HAP-1 (cell line): ENCODE data around the gene SLC6A7.

ENCODE experiments used
- DNase-seq, 2 experiments: peaks; one replicate each; pipeline ENCODE4 v3.0.0-alpha.2; 2016 to 2020; ENCODE audit warnings: low spot score in 2 of 2
- H3K27me3 ChIP-seq: fragments of 250-450 bp; sonication (Bioruptor Pico); 2 replicates; pipeline ENCODE4 v1.5.1; 2020; ENCODE audit warnings: low read depth, mild to moderate bottlenecking, moderate library complexity
- H3K36me3 ChIP-seq: fragments of 250-450 bp; sonication (Bioruptor Pico); replicated peaks from 2 replicates; pipeline ENCODE4 v1.5.1; 2020; ENCODE audit warnings: mild to moderate bottlenecking
- H3K4me1 ChIP-seq: fragments of 250-450 bp; sonication (Bioruptor Pico); 2 replicates; pipeline ENCODE4 v1.5.1; 2020; ENCODE audit warnings: mild to moderate bottlenecking
- H3K4me3 ChIP-seq: fragments of 250-450 bp; sonication (Bioruptor Pico); 2 replicates; pipeline ENCODE4 v1.5.1; 2020; ENCODE audit warnings: mild to moderate bottlenecking, moderate library complexity
- H3K9me3 ChIP-seq: fragments of 250-450 bp; sonication (Bioruptor Pico); 2 replicates; pipeline ENCODE4 v1.5.1; 2020; ENCODE audit warnings: mild to moderate bottlenecking, moderate library complexity
- in situ Hi-C: fragments of 300-500 bp; cut with MboI; formaldehyde crosslinking; loops from 3 replicates; pipeline ENCODE4 v1.14.3; 2020; ENCODE audit warnings: low sequenced_read_pairs, inconsistent platforms, mixed read lengths

The SLC6A7 gene

DNA sequence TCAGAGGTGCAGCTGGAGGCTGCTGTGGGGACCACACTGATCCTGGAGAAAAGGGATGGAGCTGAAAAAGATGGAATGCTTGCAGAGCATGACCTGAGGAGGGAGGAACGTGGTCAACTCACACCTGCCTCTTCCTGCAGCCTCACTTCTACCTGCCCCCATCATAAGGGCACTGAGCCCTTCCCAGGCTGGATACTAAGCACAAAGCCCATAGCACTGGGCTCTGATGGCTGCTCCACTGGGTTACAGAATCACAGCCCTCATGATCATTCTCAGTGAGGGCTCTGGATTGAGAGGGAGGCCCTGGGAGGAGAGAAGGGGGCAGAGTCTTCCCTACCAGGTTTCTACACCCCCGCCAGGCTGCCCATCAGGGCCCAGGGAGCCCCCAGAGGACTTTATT is 5.9 kb upstream of the SLC6A7 start:
- no peaks in the 10 kb centered on the region for H3K36me3 ChIP-seq
- in situ Hi-C loops: no loop called here
- DNase-seq: no peak
- no peaks in the 10 kb centered on the region for H3K9me3 ChIP-seq
- H3K27me3 ChIP-seq: no peaks in the 10 kb centered on the region
- no peaks in the 10 kb centered on the region for H3K4me1 ChIP-seq
- no peak overlapping the region for H3K4me3 ChIP-seq

DNA sequence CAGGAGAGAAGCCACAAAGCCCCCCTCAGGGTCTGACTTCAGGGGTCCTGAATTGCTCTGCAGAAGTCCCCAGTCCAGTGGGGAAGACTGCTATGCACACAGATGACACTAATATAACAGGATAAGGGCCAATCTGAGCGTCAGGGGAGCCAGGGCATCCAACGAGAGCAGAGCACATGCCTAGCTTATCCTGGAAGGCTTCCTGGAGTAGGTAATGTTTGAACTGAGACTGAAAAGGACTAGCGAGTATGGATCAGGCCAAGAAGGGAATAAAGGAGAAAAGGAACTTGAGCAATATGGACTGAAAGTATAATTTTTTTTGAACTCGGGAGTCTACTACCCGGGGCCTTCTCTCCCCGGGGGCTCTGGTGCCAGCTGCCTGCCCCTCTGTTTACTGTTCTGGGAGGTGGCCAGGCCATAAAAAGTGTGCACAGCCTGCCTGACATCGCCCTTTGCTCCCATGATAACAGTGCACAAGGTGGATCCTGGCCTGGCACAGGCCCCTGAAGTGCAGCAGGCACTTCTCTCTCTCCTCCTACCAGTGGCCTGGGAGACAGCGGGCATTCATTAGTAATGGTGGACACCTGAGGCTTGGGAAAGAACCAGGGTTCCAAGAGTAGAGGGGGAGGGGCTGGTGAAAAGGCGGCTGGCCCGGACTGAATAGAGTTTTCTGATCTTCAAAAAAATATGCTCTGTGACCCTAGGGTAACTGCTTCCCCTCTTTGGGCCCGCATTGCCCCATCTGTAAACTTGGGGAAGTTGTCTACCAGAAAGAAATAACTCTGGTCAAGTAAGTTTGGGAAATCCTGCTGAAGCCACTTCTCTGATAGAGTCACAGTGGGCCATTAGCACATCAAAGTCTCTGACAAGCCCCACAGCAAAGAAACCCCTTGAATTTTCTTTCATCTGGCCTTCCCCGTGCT is 4.6 kb upstream of the SLC6A7 start:
- no peaks in the 10 kb centered on the region for H3K9me3 ChIP-seq

DNA sequence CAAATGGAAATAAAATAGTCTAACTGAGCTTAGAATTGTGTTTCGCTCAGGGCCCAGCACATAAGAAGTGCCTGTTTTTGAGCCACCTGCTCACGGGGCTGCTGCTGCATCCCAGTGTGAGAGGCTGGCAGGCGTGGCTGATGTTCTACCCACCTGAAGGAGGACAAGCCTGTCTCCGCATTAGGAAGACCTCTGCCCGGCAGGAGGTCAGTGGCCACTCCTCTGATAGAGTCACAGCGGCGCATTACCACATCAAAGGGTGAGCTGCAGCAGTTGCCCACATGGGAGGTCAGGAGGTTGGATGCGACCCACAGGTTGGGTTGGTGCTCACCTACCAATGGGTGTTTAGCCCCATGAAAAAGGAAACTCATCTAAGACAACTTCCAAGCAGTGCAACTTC is 3.7 kb upstream of the SLC6A7 start:
- no peaks in the 10 kb centered on the region for H3K9me3 ChIP-seq
- no peak for DNase-seq
- H3K36me3 ChIP-seq: no peaks in the 10 kb centered on the region
- H3K4me3 ChIP-seq: no peak overlapping the region
- H3K4me1 ChIP-seq: no peaks in the 10 kb centered on the region
- in situ Hi-C loops: no loop called here
- H3K27me3 ChIP-seq: peaks cover 3% of the 10 kb centered on the region; the same call in 1 of the 2 replicates

More for the DNA sequence above, 4.6 kb upstream of the SLC6A7 start:
- H3K4me3 ChIP-seq: no peak overlapping the region
- DNase-seq: no peak
- H3K36me3 ChIP-seq: no peaks in the 10 kb centered on the region
- no peaks in the 10 kb centered on the region for H3K27me3 ChIP-seq
- no peaks in the 10 kb centered on the region for H3K4me1 ChIP-seq
- in situ Hi-C loops: no loop called here

DNA sequence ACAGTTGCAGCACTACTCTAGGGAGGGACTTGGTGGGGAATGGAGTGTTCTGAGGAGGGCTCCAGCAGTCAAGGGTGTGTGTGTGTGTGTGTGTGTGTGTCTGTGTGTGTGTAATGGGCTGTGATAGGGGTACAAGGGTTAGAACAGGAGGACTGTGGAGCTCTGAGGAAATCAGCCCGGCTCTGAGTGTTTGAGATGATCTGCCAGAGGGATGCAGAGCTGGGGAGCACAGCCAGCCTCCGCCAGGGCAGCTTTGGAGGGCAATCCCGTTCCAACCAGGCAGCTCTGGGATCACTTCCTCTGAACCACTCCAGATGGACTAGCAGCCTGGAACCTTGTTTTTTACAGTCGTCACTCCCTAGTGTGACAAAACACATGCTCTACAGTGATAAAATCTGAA is 3.0 kb upstream of the SLC6A7 start:
- Histone ChIP-seq H3K9me3 (no peaks in the 10 kb centered on the region), H3K36me3 (no peaks in the 10 kb centered on the region), H3K27me3 (peaks cover 3% of the 10 kb centered on the region; the same call in 1 of the 2 replicates), H3K4me3 (no peak overlapping the region), H3K4me1 (no peaks in the 10 kb centered on the region)
- in situ Hi-C loops: no loop called here
- no peak for DNase-seq

DNA sequence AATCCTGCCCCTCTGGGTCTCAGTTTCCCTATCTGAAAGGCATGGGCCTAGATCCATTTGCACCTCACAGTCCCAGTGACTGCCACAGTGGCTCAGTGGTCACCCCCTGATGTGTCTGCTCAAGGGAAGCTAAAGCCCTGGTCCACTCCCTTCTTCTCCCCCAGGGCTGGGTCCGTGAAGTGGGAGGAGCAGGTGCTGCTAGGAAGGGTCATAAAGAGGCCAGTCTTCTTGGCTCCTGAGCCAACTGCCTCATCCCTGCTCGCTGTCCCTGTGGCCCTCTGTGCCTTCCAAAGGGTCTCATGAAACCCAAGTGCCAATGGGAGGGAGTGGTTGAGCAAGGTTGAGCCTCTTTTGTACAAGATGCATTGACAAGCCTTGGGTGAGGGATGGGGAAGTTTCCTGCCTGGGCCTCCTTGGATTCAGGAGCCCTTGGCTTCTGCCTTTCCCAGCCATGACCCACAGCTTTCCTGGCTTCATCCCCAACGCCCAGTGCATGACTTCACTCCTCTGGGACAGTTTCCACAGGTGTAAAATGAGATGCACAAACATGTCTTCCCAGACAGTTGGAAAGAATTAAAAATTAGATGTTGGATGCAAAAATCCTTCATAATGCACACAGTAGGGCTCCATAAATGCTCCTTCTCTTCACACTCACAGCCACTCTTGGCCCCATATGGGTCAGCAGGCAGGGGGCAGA is 1.6 kb upstream of the SLC6A7 start:
- H3K4me1 ChIP-seq: no peaks in the 10 kb centered on the region
- H3K36me3 ChIP-seq: no peaks in the 10 kb centered on the region
- DNase-seq: no peak
- H3K4me3 ChIP-seq: no peak overlapping the region
- peaks cover 3% of the 10 kb centered on the region; the same call in 1 of the 2 replicates for H3K27me3 ChIP-seq
- H3K9me3 ChIP-seq: no peaks in the 10 kb centered on the region
- in situ Hi-C loops: no loop called here

DNA sequence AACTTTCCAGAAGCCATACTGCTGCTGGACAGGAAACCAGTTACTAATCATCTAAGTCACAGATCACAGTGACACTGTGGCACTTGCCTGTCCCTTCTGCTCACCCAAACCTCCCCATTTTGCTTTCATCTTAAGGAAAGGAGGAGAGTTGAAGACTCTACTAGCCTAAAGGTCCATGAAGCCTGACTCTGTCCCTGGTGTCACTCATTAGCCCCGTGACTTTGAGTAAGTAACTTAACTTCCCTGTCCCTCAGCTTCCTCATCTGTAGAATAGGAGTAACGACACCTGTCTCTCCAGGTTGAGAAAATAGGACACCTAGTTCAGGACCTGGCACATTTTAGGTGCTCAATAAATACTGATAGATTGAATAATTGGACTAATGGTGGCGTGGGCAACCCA is 536 bp upstream of the SLC6A7 start:
- Histone ChIP-seq H3K4me3 (no peak overlapping the region), H3K4me1 (no peaks in the 10 kb centered on the region), H3K9me3 (no peaks in the 10 kb centered on the region), H3K36me3 (no peaks in the 10 kb centered on the region), H3K27me3 (peaks cover 3% of the 10 kb centered on the region; the same call in 1 of the 2 replicates)
- in situ Hi-C loops: no loop called here
- no peak for DNase-seq

DNA sequence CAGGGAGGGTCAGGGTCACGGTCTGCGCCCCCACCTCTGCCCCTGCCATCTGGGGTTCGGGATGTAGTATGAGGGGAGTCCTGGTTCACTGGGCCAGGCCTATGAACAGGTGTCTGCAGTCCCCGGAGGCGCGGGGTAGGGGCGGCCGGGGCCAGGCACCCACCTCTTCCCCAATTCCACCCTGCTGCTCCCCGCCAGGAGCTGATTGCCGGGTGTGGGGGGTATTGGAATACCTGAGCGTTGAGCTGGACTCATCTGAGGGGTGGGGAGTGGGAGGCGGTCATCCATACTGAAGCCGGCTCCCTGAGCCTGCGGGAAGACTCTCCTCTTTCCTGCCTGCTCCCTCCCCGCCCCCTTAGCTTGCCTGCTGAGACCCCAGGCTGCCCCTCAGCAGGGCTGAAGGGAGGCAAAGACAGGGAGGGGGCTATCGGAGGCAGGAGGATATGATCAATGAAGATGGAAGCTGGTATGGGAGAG is 679 bp downstream of the SLC6A7 start:
- Histone ChIP-seq H3K4me1 (no peaks in the 10 kb centered on the region), H3K4me3 (no peak overlapping the region), H3K27me3 (peaks cover 3% of the 10 kb centered on the region; the same call in 1 of the 2 replicates), H3K36me3 (no peaks in the 10 kb centered on the region), H3K9me3 (no peaks in the 10 kb centered on the region)
- no peak for DNase-seq
- in situ Hi-C loops: no loop called here

DNA sequence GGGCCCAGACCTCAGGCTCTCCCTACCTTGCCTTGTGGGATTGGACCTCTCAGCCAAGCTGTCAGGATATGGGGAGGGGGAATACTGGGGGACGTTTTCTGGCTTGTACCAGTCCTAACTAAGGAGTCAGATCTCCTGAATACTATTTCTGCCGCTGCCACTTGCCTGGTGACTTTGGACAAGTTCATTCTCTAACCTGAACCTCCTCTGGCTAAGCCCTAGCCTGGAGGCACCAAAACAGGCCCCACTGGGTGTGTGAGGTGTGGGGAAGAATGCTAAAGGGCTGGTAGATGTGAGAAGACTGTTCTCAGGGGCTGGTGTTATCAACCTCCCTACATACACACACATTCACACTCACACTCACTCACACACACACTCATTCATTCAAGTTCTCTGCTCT is 1.1 kb downstream of the SLC6A7 start:
- no peak overlapping the region for H3K4me3 ChIP-seq
- peaks cover 3% of the 10 kb centered on the region; the same call in 1 of the 2 replicates for H3K27me3 ChIP-seq
- no peak for DNase-seq
- H3K4me1 ChIP-seq: no peaks in the 10 kb centered on the region
- in situ Hi-C loops: no loop called here
- no peaks in the 10 kb centered on the region for H3K9me3 ChIP-seq
- H3K36me3 ChIP-seq: no peaks in the 10 kb centered on the region

DNA sequence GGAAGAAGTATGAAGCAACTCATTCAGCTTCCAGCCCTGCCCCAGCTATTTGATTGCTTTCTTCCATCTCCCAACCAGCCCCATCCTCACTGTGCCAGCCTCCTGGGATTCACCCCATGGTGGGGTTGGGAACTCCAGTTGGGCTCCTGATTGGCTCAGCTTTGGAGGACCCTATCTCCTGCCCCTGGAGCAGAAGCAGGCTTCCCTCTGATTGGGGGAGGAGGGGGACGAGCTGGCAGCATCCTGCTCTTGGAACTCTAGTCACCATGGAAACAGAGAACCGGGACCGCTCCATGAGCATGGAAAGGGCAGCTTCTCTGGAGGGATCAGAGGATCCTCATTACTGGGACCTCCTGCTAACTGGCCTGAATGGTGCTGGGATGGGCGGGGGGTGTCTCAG is 2.6 kb downstream of the SLC6A7 start:
- no peaks in the 10 kb centered on the region for H3K4me1 ChIP-seq
- in situ Hi-C loops: no loop called here

DNA sequence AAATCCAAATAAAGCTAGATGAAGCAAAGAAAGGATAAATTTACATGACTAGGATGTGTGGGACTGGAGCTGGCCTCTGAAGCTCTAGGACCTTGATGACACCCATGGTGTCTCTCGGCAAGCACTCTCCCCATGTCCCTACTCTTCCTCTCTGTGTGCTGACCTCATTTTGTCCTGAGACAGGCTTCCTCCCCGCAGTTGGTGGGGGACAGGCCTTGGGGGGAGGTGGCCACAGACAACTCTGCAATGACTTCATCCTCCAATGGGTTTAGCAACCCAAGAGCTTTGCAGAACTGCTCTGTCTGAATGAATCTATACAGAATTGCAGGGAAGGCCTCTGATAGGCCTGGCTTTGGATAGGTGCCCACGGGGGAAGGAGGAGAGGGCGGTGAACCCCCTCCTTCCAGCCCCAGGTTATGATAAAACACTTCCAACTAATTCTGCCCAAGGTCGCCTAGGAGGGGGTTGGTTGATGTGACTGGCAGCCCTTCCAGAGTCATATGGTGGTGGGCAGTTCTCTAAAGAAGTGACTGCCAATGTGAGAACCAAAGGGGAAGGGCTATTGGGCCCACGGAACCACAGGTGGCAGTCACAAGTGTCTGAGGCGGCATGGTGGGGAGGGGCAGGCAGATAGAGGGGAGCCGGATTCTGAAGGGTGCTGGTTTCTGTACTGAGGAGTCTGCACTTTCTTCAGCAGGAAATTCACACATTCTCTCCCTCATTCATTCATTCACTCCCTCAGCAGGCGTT is 6.0 kb downstream of the SLC6A7 start:
- Histone ChIP-seq H3K36me3 (no peaks in the 10 kb centered on the region), H3K4me1 (no peaks in the 10 kb centered on the region), H3K27me3 (peaks cover 2% of the 10 kb centered on the region; the same call in 1 of the 2 replicates), H3K4me3 (no peak overlapping the region), H3K9me3 (no peaks in the 10 kb centered on the region)
- in situ Hi-C loops: no loop called here
- DNase-seq: no peak

More for the DNA sequence above, 2.6 kb downstream of the SLC6A7 start:
- Histone ChIP-seq H3K27me3 (peaks cover 3% of the 10 kb centered on the region; the same call in 1 of the 2 replicates), H3K36me3 (no peaks in the 10 kb centered on the region), H3K9me3 (no peaks in the 10 kb centered on the region), H3K4me3 (no peak overlapping the region)
- DNase-seq: no peak

DNA sequence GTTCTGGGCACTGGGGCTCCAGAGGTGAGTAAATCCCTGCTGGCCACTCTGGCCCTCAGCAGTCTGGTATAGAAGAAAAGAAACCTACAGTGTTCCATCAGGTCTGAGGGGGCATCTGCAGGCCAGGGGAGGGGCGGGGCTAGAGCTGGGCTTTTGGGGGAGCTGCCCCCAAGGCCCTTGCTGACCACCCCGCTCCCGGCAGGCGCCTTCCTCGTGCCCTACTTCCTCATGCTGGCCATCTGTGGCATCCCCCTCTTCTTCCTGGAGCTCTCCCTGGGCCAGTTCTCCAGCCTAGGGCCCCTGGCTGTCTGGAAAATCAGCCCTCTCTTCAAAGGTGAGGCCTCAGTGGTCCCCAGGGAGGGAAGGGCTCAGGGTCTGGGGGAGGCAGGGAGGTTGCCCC is 6.7 kb downstream of the SLC6A7 start:
- no peaks in the 10 kb centered on the region for H3K27me3 ChIP-seq
- H3K9me3 ChIP-seq: no peaks in the 10 kb centered on the region
- H3K36me3 ChIP-seq: no peaks in the 10 kb centered on the region
- in situ Hi-C loops: no loop called here
- no peak overlapping the region for H3K4me3 ChIP-seq
- no peaks in the 10 kb centered on the region for H3K4me1 ChIP-seq
- DNase-seq: no peak

DNA sequence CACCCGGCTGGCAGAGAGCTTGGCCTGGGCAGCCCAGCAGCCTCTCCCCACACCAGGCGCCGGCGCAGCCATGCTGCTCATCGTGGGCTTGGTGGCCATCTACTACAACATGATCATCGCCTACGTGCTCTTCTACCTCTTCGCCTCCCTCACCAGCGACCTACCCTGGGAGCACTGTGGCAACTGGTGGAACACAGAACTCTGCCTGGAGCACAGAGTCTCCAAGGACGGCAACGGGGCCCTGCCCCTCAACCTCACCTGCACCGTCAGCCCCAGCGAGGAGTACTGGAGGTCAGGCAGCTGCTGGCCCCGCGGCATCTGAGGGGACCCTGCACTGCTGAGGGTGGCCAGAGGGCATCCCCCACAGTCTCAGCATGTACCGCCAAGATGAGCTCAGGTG is 7.1 kb downstream of the SLC6A7 start:
- Histone ChIP-seq H3K36me3 (no peaks in the 10 kb centered on the region), H3K9me3 (no peaks in the 10 kb centered on the region), H3K27me3 (no peaks in the 10 kb centered on the region), H3K4me3 (no peak overlapping the region), H3K4me1 (no peaks in the 10 kb centered on the region)
- no peak for DNase-seq
- in situ Hi-C loops: no loop called here

DNA sequence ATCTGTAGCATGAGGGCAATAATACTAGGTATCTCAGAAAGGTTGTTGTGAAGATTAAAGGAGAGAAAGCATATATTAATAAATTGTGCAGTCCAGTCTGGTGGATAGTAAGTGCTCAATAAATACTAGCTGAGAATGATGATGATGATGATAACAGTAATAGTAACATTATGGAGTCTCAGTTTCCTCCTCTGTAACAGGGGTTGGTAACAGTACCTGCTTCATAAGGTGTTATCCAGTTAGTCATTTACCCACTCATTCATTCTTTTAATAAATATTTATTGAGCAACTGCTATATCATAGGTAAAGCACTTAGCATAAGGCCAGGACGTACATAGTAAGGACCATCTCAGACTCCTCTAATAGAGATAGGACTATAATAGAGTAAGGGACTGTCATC is 7.6 kb downstream of the SLC6A7 start:
- in situ Hi-C loops: no loop called here
- Histone ChIP-seq H3K27me3 (no peaks in the 10 kb centered on the region), H3K4me3 (no peak overlapping the region), H3K36me3 (no peaks in the 10 kb centered on the region), H3K4me1 (no peaks in the 10 kb centered on the region), H3K9me3 (no peaks in the 10 kb centered on the region)
- no peak for DNase-seq
